PFSK-1 (cell line): ENCODE measurements around the gene FABP6.

Source experiments
- POLR2AphosphoS5 ChIP-seq: IDR thresholded peaks from 2 replicates; pipeline ENCODE4 v1.6.1; 2012; ENCODE audit warnings: low read depth, mild to moderate bottlenecking, control low read depth, low read length, moderate library complexity
- REST ChIP-seq, 2 experiments: IDR thresholded peaks; 2 replicates each; pipeline versions ENCODE4 v1.6.1 to v1.8.0; 2011 to 2012; ENCODE audit warnings: low read depth in 2 of 2, low read length in 2 of 2, control low read depth in 1 of 2, inconsistent platforms in 1 of 2, mild to moderate bottlenecking in 1 of 2, moderate library complexity in 1 of 2; ENCODE audit not compliant: insufficient read depth in 1 of 2
- SIN3A ChIP-seq: IDR thresholded peaks from 2 replicates; pipeline ENCODE4 v1.6.1; 2012; ENCODE audit warnings: mild to moderate bottlenecking, low read length, moderate library complexity, borderline replicate concordance; ENCODE audit not compliant: insufficient read depth
- TAF1 ChIP-seq: IDR thresholded peaks from 2 replicates; pipeline ENCODE4 v1.6.1; 2012; ENCODE audit warnings: low read length, control low read depth, borderline replicate concordance; ENCODE audit not compliant: insufficient read depth

GRCh38 chr5:160250226-160250625 lies 20.9 kb downstream of the FABP6 start:
- TF ChIP-seq REST (IDR thresholded peaks at IDR 0.05; ENCODE audit: insufficient read depth in 1 of 2, low read depth in 2 of 2, low read length in 2 of 2): no peak
- no peak for TF ChIP-seq TAF1
- no peak for TF ChIP-seq POLR2AphosphoS5
- TF ChIP-seq SIN3A: no peak
